GDM1 (cell line): ENCODE measurements around the gene CTXND2.
"Not testable (repeated sequence)": the region's sequence is repeated elsewhere in the genome, so short reads cannot be mapped to it uniquely, and the experiment has no call there.

Source experiments
- DNase-seq: peaks from one replicate; lab custom pipeline; 2025; lab: John Stamatoyannopoulos, UW

The CTXND2 gene

DNA sequence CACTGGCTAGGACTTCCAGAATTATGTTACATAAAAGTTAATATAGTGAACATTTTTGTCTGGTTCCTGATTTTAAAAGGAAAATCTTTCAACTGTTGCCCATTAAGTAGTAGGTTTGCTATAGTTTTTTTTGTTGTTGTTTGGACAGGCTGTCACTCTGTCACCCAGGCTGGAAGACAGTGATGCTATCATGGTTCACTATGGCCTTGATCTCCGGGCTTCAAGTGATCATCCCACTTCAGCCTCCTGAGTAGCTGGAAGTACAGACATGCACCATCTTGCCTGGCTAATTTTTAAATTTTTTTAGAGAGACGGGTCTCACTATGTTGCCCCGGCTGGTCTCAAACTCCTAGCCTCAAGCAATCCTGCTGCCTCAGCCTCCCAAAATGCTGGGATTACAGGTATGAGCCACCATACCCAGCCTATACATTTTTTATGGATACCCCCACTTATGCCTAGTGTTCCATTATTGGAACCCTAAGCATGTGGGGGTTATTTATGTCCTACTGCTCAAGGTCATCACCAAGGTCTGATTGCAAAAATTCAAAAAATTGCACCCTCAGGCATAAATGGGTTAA is 6.5 kb downstream of the CTXND2 start:
- DNase-seq = no peak

- no peak for DNase-seq
Observed at GRCh38 chr1:150895618-150896017, 8.7 kb downstream of the CTXND2 start.

DNA sequence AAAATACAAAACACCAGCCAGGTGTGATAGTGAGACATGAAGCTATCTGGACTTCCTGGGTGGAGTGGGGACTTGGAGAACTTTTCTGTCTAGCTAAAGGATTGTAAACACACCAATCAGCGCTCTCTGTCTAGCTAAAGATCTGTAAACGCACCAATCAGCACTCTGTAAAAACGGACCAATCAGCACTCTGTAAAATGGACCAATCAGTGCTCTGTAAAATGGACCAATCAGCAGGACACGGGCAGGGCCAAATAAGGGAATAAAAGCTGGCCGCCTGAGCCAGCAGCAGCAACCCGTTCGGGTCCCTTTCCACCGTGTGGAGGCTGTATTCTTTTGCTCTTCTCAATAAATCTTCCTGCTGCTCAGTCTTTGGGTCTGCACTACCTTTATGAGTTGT is 12.9 kb downstream of the CTXND2 start:
- not testable (repeated sequence) for DNase-seq

- DNase-seq = no peak
Observed at GRCh38 chr1:150902346-150902745, 15.4 kb downstream of the CTXND2 start.

DNA sequence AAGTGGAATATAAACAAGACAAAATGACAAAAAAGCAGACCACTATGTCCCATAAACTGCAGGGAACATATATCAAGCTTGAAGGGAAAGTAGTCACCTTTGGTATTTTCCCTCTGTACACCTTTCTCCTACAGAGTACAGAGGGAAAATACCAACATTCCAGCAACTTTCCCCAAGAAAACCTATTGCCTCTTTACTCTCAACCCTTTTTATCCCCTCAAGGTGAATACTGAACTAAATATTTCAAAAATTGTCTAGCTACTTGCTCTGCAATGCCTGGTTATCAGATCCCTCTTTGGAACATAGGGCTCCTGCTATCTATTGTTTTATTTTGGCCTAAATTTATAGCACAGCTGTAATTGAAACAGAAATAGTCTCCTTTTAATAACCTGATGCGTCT is 15.8 kb downstream of the CTXND2 start:
- no peak for DNase-seq

- no peak for DNase-seq
Observed at GRCh38 chr1:150905301-150905700, 18.4 kb downstream of the CTXND2 start.

- DNase-seq = no peak
Observed at GRCh38 chr1:150906329-150906728, 19.4 kb downstream of the CTXND2 start.

- DNase-seq = no peak
Observed at GRCh38 chr1:150906813-150907212, 19.9 kb downstream of the CTXND2 start.

- no peak for DNase-seq
Observed at GRCh38 chr1:150909585-150910180, 22.7 kb downstream of the CTXND2 start.

DNA sequence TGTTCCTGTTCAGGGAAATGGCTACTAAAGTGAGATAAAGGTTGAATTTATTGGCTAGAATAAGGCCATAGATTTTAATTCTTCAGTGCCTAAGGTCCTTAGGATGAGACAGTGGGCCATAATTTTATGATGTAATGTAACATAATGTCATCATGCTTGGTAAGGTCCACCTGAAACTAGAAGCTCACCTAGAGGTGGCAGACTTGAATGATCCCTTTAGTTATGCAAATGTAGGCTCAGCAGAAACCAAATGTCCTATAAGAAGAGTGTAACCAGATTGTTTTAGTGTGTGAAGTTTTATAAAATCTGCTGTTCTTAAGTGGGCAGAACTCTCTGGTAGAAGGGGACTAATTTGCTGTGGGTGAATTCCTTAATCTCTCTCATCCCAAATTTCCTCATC is 25.7 kb downstream of the CTXND2 start:
- DNase-seq = no peak

DNA sequence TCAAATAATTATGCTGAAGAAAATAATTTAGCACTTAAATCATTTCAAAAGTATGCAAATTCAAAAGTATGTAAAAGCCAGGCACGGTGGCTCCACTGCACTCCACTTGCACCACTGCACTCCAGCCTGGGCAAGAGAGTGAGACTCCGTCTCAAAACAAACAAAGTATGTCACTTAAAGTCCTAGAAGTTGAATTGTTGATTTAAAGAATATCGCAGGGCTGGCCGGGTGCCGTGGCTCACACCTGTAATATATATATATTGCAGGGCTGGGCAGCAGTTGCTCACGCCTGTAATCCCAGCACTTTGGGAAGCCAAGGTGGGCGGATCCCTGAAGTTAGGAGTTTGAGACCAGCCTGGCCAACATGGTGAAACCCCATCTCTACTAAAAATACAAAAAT is 30.5 kb downstream of the CTXND2 start:
- no peak for DNase-seq

DNA sequence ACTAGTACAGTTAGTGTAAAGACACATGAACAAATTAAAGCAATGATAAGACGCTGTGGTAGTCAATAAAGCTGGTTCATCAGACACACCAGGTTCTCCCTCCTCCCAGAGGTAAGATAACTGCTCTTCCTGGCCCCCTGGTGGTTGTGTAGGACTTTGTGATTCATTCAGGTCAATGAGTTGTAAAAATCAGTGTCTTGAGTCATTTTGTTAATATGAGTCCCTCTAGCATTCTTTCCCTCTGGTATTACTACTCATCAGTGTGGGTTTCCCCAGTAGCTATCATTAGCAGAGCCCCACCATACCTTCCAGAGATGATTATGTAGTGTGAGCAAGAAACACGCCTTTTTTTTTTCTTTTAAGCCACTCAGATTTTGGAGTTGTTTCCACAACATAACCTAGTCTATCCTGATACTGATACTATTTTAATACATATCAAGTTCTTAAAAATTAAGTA is 35.6 kb downstream of the CTXND2 start:
- peak; percentile 62 for DNase-seq

DNA sequence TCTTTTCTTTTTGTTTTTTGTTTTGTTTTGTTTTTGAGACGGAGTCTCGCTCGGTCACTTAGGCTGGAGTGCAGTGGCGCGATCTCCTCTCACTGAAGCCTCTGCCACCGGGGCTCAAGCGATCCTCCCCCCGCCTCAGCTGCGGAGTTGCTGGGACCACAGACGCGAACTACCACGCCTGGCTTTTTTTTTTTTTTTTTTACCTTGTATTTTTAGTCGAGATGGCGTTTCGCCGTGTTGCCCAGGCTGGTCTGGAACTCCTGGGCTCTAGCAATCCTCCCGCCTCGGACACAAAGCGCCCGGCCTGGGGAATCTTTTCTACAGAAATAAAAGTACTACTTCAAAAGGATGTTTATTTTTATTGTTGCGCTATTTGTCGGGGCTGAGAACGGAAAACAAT is 38.1 kb downstream of the CTXND2 start:
- no peak for DNase-seq

GRCh38 chr1:150926097-150926741 is 39.3 kb downstream of the CTXND2 start, which contains the start of gene SETDB1:
Gene SETDB1 (plus strand): TSS chr1:150926363. CDS start chr1:150927715, 1,352 bp downstream.
- peak; percentile 97 for DNase-seq

GRCh38 chr1:150927624-150928023 is 40.7 kb downstream of the CTXND2 start:
- no peak for DNase-seq

- DNase-seq = no peak
Observed at GRCh38 chr1:150928286-150928685, 41.4 kb downstream of the CTXND2 start.

DNA sequence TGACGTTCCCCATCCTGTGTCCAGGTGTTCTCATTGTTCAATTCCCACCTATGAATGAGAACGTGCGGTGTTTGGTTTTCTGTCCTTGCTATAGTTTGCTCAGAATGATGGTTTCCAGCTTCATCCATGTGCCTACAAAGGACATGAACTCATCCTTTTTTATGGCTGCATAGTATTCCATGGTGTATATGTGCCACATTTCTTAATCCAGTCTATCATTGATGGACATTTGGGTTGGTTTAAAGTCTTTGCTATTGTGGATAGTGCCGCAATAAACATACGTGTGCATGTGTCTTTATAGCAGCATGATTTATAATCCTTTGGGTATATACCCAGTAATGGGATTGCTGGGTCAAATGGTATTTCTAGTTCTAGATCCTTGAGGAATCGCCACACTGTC is 41.8 kb downstream of the CTXND2 start:
- not testable (repeated sequence) for DNase-seq

GRCh38 chr1:150931773-150932172 is 44.8 kb downstream of the CTXND2 start:
- DNase-seq = no peak

GRCh38 chr1:150944856-150945255 is 57.9 kb downstream of the CTXND2 start:
- DNase-seq = no peak

DNA sequence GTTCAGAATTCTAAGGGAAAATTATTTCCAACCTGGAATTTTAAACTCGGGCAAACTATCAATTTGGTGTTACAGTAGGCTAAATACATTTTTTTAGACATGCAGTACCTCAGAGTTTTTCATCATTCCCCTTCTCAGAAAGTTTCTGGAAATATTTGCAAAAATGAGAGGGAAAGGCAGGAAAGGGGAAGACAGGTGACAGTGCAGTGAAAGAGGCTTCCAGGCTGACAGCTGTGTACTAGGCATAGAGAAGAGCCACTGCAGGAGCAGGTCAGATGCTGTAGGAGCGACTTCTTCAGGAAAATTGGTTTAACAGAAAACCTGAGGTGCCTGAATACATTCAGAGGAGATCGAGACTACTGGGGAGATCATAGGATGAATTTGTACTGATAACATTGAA is 67.8 kb downstream of the CTXND2 start:
- DNase-seq = no peak

GRCh38 chr1:150955280-150955679 is 68.3 kb downstream of the CTXND2 start:
- no peak for DNase-seq

DNA sequence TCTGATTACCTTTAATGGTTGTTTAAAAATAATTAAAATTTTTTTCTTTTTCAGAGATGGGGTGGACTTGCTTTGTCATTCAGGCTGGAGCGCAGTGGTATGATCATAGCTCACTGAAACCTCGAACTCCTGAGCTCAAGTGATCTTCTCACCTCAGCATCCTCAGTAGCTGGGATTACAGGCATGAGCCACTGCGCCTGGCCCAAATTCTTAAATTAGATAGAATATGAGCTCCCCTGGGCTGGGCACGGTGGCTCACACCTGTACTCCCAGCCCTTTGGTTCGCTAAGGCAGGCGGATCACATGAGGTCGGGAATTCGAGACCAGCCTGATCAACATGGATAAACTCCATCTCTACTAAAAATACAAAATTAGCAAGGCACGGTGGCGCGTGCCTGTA is 70.7 kb downstream of the CTXND2 start:
- DNase-seq = no peak

DNA sequence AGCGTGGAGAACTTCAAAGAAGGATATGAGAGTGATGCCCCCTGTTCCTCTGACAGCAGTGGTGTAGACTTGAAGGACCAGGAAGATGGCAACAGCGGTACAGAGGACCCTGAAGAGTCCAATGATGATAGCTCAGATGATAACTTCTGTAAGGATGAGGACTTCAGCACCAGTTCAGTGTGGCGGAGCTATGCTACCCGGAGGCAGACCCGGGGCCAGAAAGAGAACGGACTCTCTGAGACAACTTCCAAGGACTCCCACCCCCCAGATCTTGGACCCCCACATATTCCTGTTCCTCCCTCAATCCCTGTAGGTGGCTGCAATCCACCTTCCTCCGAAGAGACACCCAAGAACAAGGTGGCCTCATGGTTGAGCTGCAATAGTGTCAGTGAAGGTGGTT is 73.7 kb downstream of the CTXND2 start:
- DNase-seq = no peak

DNA sequence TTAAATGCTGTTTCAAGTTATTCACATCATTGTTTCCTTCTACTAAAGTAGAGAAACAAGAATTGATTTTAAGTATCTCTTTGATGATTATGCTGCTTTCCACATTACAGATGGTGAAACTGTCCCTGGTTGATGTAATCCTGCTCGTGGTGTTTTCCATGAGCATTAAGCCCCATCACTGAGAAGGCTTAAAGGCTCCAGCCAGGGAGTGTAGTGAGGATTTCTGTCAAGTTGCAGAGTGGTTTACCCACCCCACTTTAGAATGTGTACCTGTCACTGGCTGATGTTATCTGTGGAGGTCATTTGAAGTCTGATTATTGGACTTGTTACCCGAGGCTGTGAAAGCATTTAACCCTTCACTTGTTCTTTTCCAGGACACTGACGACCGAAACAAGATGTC is 74.8 kb downstream of the CTXND2 start:
- DNase-seq = no peak
